H9 (cell line): ENCODE data around the gene DSC1. TPM values are rescaled to one million over a fixed set of nuclear protein-coding genes. Genes with fewer than 3 reads are reported as not detected.

Experiments used
- DNase-seq: peaks from one replicate; pipeline ENCODE4 v3.0.0-alpha.2; 2017
- H2AFZ ChIP-seq: one replicate; pipeline ENCODE4 v1.6.1; 2013; ENCODE audit warnings: mild to moderate bottlenecking, low read length, control low read depth, moderate library complexity
- H2AK5ac ChIP-seq: 2 replicates; pipeline ENCODE4 v1.6.1; 2013; ENCODE audit warnings: low read length, control low read depth, mixed read lengths; ENCODE audit not compliant: insufficient read length
- H2BK120ac ChIP-seq: one replicate; pipeline ENCODE4 v1.6.1; 2013; ENCODE audit warnings: low read depth, mild to moderate bottlenecking, low read length, control low read depth, inconsistent platforms; ENCODE audit not compliant: poor library complexity, severe bottlenecking
- H2BK12ac ChIP-seq: 2 replicates; pipeline ENCODE4 v1.6.1; 2013; ENCODE audit warnings: low read length, control low read depth, mixed read lengths, low read depth; ENCODE audit not compliant: insufficient read length
- H2BK15ac ChIP-seq: 2 replicates; pipeline ENCODE4 v1.6.1; 2013; ENCODE audit warnings: low read depth, low read length, control low read depth
- H2BK20ac ChIP-seq: one replicate; pipeline ENCODE4 v1.6.1; 2013; ENCODE audit warnings: low read depth, mild to moderate bottlenecking, low read length, control low read depth, inconsistent platforms; ENCODE audit not compliant: poor library complexity, severe bottlenecking
- H2BK5ac ChIP-seq: 2 replicates; pipeline ENCODE4 v1.6.1; 2013; ENCODE audit warnings: low read length, control low read depth, mixed read lengths; ENCODE audit not compliant: insufficient read length
- H3K14ac ChIP-seq: 2 replicates; pipeline ENCODE4 v1.6.1; 2013; ENCODE audit warnings: low read length, control low read depth; ENCODE audit not compliant: insufficient read depth
- H3K18ac ChIP-seq: 2 replicates; pipeline ENCODE4 v1.6.1; 2013; ENCODE audit warnings: low read depth, mild to moderate bottlenecking, mixed read lengths, low read length, control low read depth; ENCODE audit not compliant: insufficient read length
- H3K23ac ChIP-seq: 2 replicates; pipeline ENCODE4 v1.6.1; 2013; ENCODE audit warnings: low read length, control low read depth, mixed read lengths, low read depth; ENCODE audit not compliant: insufficient read length
- H3K23me2 ChIP-seq: 2 replicates; pipeline ENCODE4 v1.6.1; 2013; ENCODE audit warnings: low read depth, mild to moderate bottlenecking, mixed read lengths, low read length, control low read depth; ENCODE audit not compliant: insufficient read length, poor library complexity, severe bottlenecking
- H3K27ac ChIP-seq: 2 replicates; pipeline ENCODE4 v1.5.1; 2013; ENCODE audit warnings: low read length, control low read depth, mixed read lengths, low read depth; ENCODE audit not compliant: insufficient read length
- H3K27me3 ChIP-seq: 2 replicates; pipeline ENCODE4 v1.6.1; 2013; ENCODE audit warnings: low read length, control low read depth, inconsistent platforms; ENCODE audit not compliant: insufficient read depth
- H3K4ac ChIP-seq: 2 replicates; pipeline ENCODE4 v1.6.1; 2013; ENCODE audit warnings: low read depth, mild to moderate bottlenecking, control low read depth, inconsistent platforms, low read length, moderate library complexity
- H3K4me1 ChIP-seq: 2 replicates; pipeline ENCODE4 v1.6.1; 2013; ENCODE audit warnings: low read length, control low read depth, inconsistent platforms; ENCODE audit not compliant: insufficient read depth
- H3K4me2 ChIP-seq: 2 replicates; pipeline ENCODE4 v1.6.1; 2013; ENCODE audit warnings: low read length, control low read depth, mixed read lengths; ENCODE audit not compliant: insufficient read length, insufficient read depth
- H3K56ac ChIP-seq: 2 replicates; pipeline ENCODE4 v1.6.1; 2013; ENCODE audit warnings: low read depth, mild to moderate bottlenecking, mixed read lengths, low read length, control low read depth; ENCODE audit not compliant: insufficient read length
- H3K79me1 ChIP-seq: 2 replicates; pipeline ENCODE4 v1.6.1; 2013; ENCODE audit warnings: low read depth, mild to moderate bottlenecking, moderate library complexity, low read length, control low read depth, inconsistent platforms; ENCODE audit not compliant: insufficient read depth, poor library complexity, severe bottlenecking
- H3K79me2 ChIP-seq: 2 replicates; pipeline ENCODE4 v1.6.1; 2013; ENCODE audit warnings: low read length, control low read depth, inconsistent platforms; ENCODE audit not compliant: insufficient read depth
- H3K9ac ChIP-seq: 2 replicates; pipeline ENCODE4 v1.6.1; 2013; ENCODE audit warnings: low read length, control low read depth, mixed read lengths; ENCODE audit not compliant: insufficient read length; ENCODE audit errors: extremely low read depth
- H3K9me3 ChIP-seq: one replicate; pipeline ENCODE4 v1.6.1; 2013; ENCODE audit warnings: low read depth, low read length, inconsistent platforms; ENCODE audit not compliant: control insufficient read depth
- H3T11ph ChIP-seq: one replicate; pipeline ENCODE4 v1.6.1; 2013; ENCODE audit warnings: mild to moderate bottlenecking, low read length, control low read depth, inconsistent platforms
- H4K20me1 ChIP-seq: one replicate; pipeline ENCODE4 v1.6.1; 2013; ENCODE audit not compliant: control insufficient read depth, insufficient read length, insufficient read depth
- H4K5ac ChIP-seq: 2 replicates; pipeline ENCODE4 v1.6.1; 2013; ENCODE audit warnings: low read depth, mild to moderate bottlenecking, mixed read lengths, low read length, control low read depth; ENCODE audit not compliant: insufficient read length
- H4K8ac ChIP-seq: replicated peaks from 2 replicates; pipeline ENCODE4 v1.6.1; 2013; ENCODE audit warnings: low read length, control low read depth, mixed read lengths, low read depth; ENCODE audit not compliant: insufficient read length
- H4K91ac ChIP-seq: 2 replicates; pipeline ENCODE4 v1.6.1; 2013; ENCODE audit warnings: low read depth, mild to moderate bottlenecking, moderate library complexity, mixed read lengths, low read length, control low read depth; ENCODE audit not compliant: insufficient read length
- H3K27ac Mint-ChIP-seq, 3 experiments: 2 replicates in 2 of 3; 3 replicates in 1 of 3; pipeline ENCODE4 v1.8.0; 2020 to 2021; ENCODE audit warnings: mixed read lengths in 3 of 3, mild to moderate bottlenecking in 1 of 3, moderate library complexity in 1 of 3
- H3K27me3 Mint-ChIP-seq: 2 replicates; pipeline ENCODE4 v1.8.0; 2021; ENCODE audit warnings: low read depth, mild to moderate bottlenecking, moderate library complexity, mixed read lengths
- H3K36me3 Mint-ChIP-seq, 3 experiments: 2 replicates in 2 of 3; 3 replicates in 1 of 3; pipeline ENCODE4 v1.8.0; 2020 to 2021; ENCODE audit warnings: low read depth in 3 of 3, mixed read lengths in 3 of 3; ENCODE audit not compliant: insufficient read depth in 1 of 3
- H3K4me1 Mint-ChIP-seq, 2 experiments: 2 replicates each; pipeline ENCODE4 v1.8.0; 2020; ENCODE audit warnings: mixed read lengths in 2 of 2
- H3K4me3 Mint-ChIP-seq, 2 experiments: 2 replicates in 1 of 2; 3 replicates in 1 of 2; pipeline ENCODE4 v1.8.0; 2020 to 2021; ENCODE audit warnings: mild to moderate bottlenecking in 2 of 2, mixed read lengths in 2 of 2, moderate library complexity in 1 of 2
- H3K9me3 Mint-ChIP-seq, 2 experiments: 2 replicates in 1 of 2; 3 replicates in 1 of 2; pipeline ENCODE4 v1.8.0; 2020; ENCODE audit warnings: mild to moderate bottlenecking in 2 of 2, mixed read lengths in 2 of 2, moderate library complexity in 1 of 2
- WGBS: extraction: QIAGEN DNeasy Blood & Tissue Kit; methylation state at CpG from one replicate; pipeline ENCODE4 v1.1.7; 2013; ENCODE audit warnings: missing lambda C conversion rate, low lambda C conversion rate, mixed read lengths; ENCODE audit not compliant: insufficient read length; ENCODE audit errors: extremely low coverage; 5-methylcytosine and 5-hydroxymethylcytosine counted together
- total RNA-seq: library from RNA; stranded (reverse); gene quantifications from 2 replicates; pipeline ENCODE4 v1.2.1, GENCODE V29; 2021
- TF ChIP-seq, protein P1 (sequence below): fragments of 200-600 bp; sonication (generic); conservative IDR thresholded peaks from 3 replicates; pipeline ENCODE4 v1.8.0; 2021; ENCODE audit warnings: antibody characterized with exemption, mild to moderate bottlenecking

DSC1 gene
- total RNA-seq, 1 experiment from 2014 or later: not detected

DNA sequence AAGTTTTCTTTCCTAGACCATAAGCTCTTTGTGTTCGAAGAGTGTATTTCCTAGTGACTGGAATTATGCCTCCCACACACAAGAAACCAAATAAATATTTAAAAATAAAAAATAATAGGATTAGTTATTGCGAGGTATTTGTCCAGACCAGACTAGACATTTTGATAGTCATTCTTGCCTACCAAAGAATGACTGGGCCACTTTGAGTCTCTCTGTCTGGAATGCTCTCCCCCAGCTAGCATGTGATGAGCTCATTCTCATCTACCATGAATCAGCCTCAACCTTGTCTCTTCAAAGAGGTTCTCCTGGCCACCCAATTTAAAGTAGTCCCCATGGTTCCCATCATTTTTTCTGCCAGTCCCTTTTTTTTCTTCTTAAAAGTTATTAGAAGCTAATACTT, 13.9 kb upstream of the DSC1 start:
- no peaks in the 10 kb centered on the region for H3K79me2 ChIP-seq
- Mint-ChIP-seq H3K4me1 (0 out of 4 replicates have a peak, but pooled peaks cover 0 to 2% of the 10 kb centered on the region in 2 experiments), H3K36me3 (peaks cover 4 to 19% (median 6%) of the 10 kb centered on the region in 3 experiments; a peak in 5 of 7 replicates), H3K4me3 (no peak overlapping the region), H3K9me3 (peaks cover 14% of the 10 kb centered on the region in 2 experiments), H3K27me3 (no peaks in the 10 kb centered on the region), H3K27ac (no peak overlapping the region)
- no peak overlapping the region for H4K91ac ChIP-seq
- no peak overlapping the region for H3K14ac ChIP-seq
- no peaks in the 10 kb centered on the region for H3K23me2 ChIP-seq
- no peak overlapping the region for H2BK120ac ChIP-seq
- no peak overlapping the region for H3K18ac ChIP-seq
- TF ChIP-seq, protein P1, sequence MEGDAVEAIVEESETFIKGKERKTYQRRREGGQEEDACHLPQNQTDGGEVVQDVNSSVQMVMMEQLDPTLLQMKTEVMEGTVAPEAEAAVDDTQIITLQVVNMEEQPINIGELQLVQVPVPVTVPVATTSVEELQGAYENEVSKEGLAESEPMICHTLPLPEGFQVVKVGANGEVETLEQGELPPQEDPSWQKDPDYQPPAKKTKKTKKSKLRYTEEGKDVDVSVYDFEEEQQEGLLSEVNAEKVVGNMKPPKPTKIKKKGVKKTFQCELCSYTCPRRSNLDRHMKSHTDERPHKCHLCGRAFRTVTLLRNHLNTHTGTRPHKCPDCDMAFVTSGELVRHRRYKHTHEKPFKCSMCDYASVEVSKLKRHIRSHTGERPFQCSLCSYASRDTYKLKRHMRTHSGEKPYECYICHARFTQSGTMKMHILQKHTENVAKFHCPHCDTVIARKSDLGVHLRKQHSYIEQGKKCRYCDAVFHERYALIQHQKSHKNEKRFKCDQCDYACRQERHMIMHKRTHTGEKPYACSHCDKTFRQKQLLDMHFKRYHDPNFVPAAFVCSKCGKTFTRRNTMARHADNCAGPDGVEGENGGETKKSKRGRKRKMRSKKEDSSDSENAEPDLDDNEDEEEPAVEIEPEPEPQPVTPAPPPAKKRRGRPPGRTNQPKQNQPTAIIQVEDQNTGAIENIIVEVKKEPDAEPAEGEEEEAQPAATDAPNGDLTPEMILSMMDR: no peak
- no peak overlapping the region for H3K4ac ChIP-seq
- no peak overlapping the region for H2AK5ac ChIP-seq
- H3K9me3 ChIP-seq: no peaks in the 10 kb centered on the region
- H3K4me1 ChIP-seq: no peaks in the 10 kb centered on the region
- H3K79me1 ChIP-seq: no peaks in the 10 kb centered on the region
- no peak overlapping the region for H3T11ph ChIP-seq
- H3K56ac ChIP-seq: no peak overlapping the region
- no peaks in the 10 kb centered on the region for H3K27me3 ChIP-seq
- no peak overlapping the region for H2BK15ac ChIP-seq
- no peak overlapping the region for H2BK12ac ChIP-seq
- no peak overlapping the region for H3K9ac ChIP-seq
- no peak overlapping the region for H4K8ac ChIP-seq
- H2BK20ac ChIP-seq: no peak overlapping the region
- DNase-seq: no peak
- no peak overlapping the region for H2BK5ac ChIP-seq
- no CpG with 5 or more reads among the region's 2 CpGs for WGBS
- no peak overlapping the region for H3K4me2 ChIP-seq
- no peak overlapping the region for H3K23ac ChIP-seq
- no peak overlapping the region for H2AFZ ChIP-seq
- no peaks in the 10 kb centered on the region for H4K20me1 ChIP-seq
- no peak overlapping the region for H4K5ac ChIP-seq
- no peak overlapping the region for H3K27ac ChIP-seq
